OCI-LY1 (cell line): ENCODE measurements around the gene PRRC2B.

Source experiments
- CTCF ChIP-seq: fragments of 200-600 bp; sonication (generic), shearing (Covaris generic); IDR thresholded peaks from 2 replicates; pipeline ENCODE4 v1.5.1; 2017; ENCODE audit warnings: mild to moderate bottlenecking, antibody characterized with exemption, low read length, moderate library complexity, mixed read lengths
- EZH2 ChIP-seq: fragments of 200-600 bp; sonication (generic), shearing (Covaris generic); IDR thresholded peaks from 2 replicates; pipeline ENCODE4 v1.8.0; 2017; ENCODE audit warnings: borderline replicate concordance, mixed run types, mild to moderate bottlenecking, antibody characterized with exemption, low read length, moderate library complexity, mixed read lengths

DNA sequence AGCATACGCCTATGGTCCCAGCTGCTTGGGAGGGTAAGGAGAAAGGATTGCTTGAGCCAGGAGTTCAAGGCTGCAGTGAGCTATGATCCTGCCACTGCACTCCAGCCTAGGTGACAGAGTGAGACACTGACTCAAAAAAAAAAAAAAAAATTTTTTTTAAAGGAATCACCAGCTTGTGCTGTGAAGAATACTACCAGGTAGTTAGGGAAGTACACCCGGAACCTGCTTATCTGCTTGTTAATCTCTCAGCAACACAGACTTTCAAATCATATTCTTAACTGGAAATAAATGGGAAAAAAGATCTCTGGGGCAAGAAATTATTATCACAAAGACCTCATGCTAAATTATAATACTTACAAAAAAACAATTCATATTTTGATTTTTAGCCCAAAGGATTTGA is 26.4 kb upstream of the PRRC2B start:
- TF ChIP-seq CTCF (no peak), EZH2 (no peak)
